BJ (cell line): ENCODE data around the gene TOR4A. TPM values are rescaled to one million over a fixed set of nuclear protein-coding genes. Genes with fewer than 3 reads are reported as not detected.

ENCODE experiments used
- CTCF ChIA-PET: fragments of 350-600 bp; formaldehyde crosslinking; extraction: SDS; loops from one replicate; lab custom pipeline; 2021; ENCODE audit warnings: antibody characterized with exemption, inconsistent platforms; lab: Yijun Ruan, JAX
- POLR2A ChIA-PET: fragments of 300-600 bp; sonication (Branson Sonifier 250); formaldehyde crosslinking; extraction: SDS; loops from one replicate; lab custom pipeline; 2021; ENCODE audit warnings: antibody characterized with exemption; lab: Charles Lee
- DNase-seq: peaks from one replicate; pipeline ENCODE4 v3.0.0-alpha.2; 2011; ENCODE audit warnings: low read depth
- H3K27me3 ChIP-seq: 2 replicates; pipeline ENCODE4 v1.6.0; 2011; ENCODE audit warnings: low read length; ENCODE audit not compliant: control insufficient read depth, insufficient read depth
- H3K36me3 ChIP-seq: 2 replicates; pipeline ENCODE4 v1.5.1; 2011; ENCODE audit warnings: low read length; ENCODE audit not compliant: control insufficient read depth, insufficient read depth
- H3K4me3 ChIP-seq: 2 replicates; pipeline ENCODE4 v1.5.1; 2011; ENCODE audit warnings: low read depth, mild to moderate bottlenecking, control low read depth, low read length
- polyA plus RNA-seq: library from polyadenylated mRNA; depleted of rRNA; stranded (reverse); fragments of >200 nt; gene quantifications from 2 replicates; pipeline ENCODE4 v1.2.3, GENCODE V29; 2011
- TF ChIP-seq, protein P1 (sequence below): IDR thresholded peaks from 2 replicates; pipeline ENCODE4 v1.5.1; 2011; ENCODE audit warnings: low read depth, mild to moderate bottlenecking, control low read depth, inconsistent platforms, low read length, moderate library complexity; ENCODE audit not compliant: insufficient read depth

Gene TOR4A
- polyA plus RNA-seq, 1 experiment: 23.8 TPM

DNA sequence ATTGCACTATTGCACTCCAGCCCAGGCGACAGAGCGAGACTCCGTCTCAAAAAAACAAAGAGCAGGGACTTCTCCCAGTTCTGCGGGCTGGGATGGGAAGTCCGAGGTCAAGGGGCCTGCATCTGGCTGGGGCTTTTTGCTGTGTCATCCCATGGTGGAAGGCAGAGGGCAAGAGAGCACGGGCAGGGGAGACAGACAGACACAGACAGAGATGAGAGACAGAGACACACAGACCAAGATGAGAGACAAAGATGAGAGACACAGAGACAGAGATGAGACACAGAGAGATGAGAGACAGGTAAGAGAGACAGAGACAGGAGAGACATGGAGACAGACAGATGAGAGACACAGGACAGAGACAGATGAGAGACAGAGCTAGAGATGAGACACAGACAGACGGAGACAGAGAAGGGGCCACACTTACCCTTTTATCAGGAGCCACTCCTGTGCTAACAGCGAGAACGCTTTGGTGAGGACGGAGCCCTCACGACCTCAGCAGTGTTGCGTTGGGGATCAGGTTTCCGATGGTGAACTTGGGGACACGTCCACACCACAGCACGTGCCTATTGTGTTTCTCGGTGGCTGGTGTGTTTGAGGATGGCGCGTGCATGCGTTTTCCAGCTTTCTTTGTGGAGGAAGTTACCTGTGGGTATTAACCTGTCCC, 8.9 kb upstream of the TOR4A start:
- Histone ChIP-seq H3K4me3 (no peak overlapping the region), H3K36me3 (peaks cover 32% of the 10 kb centered on the region), H3K27me3 (no peaks in the 10 kb centered on the region)
- no peak for DNase-seq
- CTCF ChIA-PET: interaction anchor here (1.0 to 1.3 kb wide), 2 partner anchors 8 to 32 kb away, joined by 4 to 5 read pairs; no protein-coding TSS in a partner anchor
- TF ChIP-seq, protein P1, sequence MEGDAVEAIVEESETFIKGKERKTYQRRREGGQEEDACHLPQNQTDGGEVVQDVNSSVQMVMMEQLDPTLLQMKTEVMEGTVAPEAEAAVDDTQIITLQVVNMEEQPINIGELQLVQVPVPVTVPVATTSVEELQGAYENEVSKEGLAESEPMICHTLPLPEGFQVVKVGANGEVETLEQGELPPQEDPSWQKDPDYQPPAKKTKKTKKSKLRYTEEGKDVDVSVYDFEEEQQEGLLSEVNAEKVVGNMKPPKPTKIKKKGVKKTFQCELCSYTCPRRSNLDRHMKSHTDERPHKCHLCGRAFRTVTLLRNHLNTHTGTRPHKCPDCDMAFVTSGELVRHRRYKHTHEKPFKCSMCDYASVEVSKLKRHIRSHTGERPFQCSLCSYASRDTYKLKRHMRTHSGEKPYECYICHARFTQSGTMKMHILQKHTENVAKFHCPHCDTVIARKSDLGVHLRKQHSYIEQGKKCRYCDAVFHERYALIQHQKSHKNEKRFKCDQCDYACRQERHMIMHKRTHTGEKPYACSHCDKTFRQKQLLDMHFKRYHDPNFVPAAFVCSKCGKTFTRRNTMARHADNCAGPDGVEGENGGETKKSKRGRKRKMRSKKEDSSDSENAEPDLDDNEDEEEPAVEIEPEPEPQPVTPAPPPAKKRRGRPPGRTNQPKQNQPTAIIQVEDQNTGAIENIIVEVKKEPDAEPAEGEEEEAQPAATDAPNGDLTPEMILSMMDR: no peak
- POLR2A ChIA-PET: no interaction called here

DNA sequence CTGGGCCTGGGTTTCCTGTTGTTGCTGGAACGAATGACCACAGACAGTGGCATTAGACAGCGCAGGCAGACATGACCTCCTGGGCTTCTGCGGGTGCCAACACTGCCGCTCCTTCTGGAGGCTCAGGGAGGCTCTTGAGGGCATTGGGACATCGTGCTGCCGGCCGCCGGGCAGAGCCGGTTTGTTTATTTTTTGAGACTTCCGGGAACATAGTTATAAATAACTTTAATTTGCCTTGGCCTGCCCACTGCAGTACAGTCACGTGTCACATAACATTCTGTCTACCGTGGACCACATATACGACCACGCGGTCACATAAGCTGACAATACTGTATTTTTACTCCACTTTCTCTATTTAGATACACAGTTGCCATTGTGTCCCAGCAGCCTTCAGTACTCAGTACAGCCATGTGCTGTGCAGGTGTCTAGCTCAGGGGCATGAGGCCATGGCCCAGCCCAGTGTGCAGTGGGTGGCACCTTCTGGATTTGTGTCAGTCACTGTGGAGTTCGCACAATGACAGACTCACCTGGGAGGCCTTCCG, 8.2 kb upstream of the TOR4A start:
- ChIA-PET CTCF (interaction anchor here (0.7 to 1.3 kb wide), 3 partner anchors 28 to 403 kb away, joined by 3 to 4 read pairs (median 3); no protein-coding TSS in a partner anchor), POLR2A (no interaction called here)
- H3K36me3 ChIP-seq: peaks cover 31% of the 10 kb centered on the region
- no peaks in the 10 kb centered on the region for H3K27me3 ChIP-seq
- DNase-seq: peak; percentile 51
- H3K4me3 ChIP-seq: no peak overlapping the region
- TF ChIP-seq, protein P1: no peak

DNA sequence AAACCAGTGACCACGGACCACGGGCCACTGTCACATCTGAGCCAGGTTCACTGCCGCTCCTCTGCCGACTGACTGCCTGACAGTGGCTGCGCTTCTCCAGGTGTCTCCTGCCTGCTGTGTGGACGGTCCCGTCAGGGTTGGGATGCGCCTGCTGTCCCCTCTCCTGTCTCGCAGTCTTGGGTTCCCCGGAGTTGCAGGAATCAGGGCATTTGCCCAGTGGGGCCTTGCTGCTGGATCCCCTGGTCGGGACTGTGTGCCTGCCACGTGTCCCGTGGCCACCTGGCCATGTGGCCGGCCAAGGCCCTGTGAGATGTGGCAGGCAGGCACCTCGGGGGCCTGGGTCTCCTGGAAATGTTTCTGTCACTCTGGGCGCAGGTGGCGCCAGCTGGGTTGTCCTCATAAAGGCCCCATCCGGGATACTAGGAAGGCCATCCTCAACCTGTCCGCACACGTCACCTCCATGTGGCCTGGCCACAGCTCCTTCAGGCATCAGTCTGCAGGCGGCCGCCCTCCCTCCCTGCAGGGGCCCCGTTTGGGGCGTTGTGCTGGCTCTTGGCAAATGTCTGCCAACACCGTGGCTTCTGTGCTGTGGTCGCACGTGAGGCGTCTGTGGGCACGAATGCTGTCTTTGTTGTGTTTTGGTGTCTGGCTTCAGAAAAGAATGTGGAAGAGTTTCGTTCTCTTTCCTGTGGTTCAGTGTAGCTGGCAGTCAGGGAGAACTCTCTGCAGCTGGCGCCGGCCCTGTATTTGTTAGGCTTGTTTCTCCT, 6.4 kb upstream of the TOR4A start:
- no peak for DNase-seq
- ChIA-PET POLR2A (no interaction called here), CTCF (no interaction called here)

DNA sequence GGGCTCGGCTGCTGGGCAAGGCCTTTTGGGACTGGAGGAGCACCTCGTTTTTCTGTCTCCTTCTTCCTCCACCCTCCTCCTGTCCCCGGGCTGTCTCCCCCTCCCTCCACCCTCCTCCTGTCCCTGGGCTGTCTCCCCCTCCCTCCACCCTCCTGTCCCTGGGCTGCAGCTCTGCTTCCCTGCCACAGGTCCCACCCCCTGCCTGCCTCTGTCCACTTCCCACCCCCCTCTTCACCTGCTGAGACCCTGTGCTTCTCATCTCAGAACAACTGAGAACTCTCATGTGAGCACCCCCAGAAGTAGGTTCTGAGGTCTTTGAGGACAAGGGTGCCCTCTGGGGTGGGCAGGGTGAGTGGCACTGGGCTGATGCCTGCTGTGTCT, 5.8 kb upstream of the TOR4A start:
- POLR2A ChIA-PET: no interaction called here

More for the DNA sequence above, 6.4 kb upstream of the TOR4A start:
- H3K27me3 ChIP-seq: no peaks in the 10 kb centered on the region
- no peak overlapping the region for H3K4me3 ChIP-seq
- TF ChIP-seq, protein P1: no peak
- H3K36me3 ChIP-seq: peaks cover 23% of the 10 kb centered on the region

More for the DNA sequence above, 5.8 kb upstream of the TOR4A start:
- DNase-seq: no peak
- H3K27me3 ChIP-seq: no peaks in the 10 kb centered on the region
- H3K4me3 ChIP-seq: no peak overlapping the region
- H3K36me3 ChIP-seq: peaks cover 22% of the 10 kb centered on the region
- CTCF ChIA-PET: no interaction called here
- TF ChIP-seq, protein P1: no peak
